ENCODE measurements around the gene RHEX. TPM values are rescaled to one million over a fixed set of nuclear protein-coding genes. Genes with fewer than 3 reads are reported as not detected.
A peak's percentile ranks its signal among the peaks of the same experiment; 100 is the strongest.

The RHEX gene
- total RNA-seq, 1 donor from 2014 or later: not detected

GRCh38 chr1:206020393-206021007, 32.5 kb upstream of the RHEX start:
- intact Hi-C loops (cut with micrococcal nuclease): no loop called here
- DNase-seq: no peak
- Mint-ChIP-seq H3K27ac (no peak overlapping the region), H3K27me3 (peaks cover 32% of the 10 kb centered on the region), H3K36me3 (ENCODE audit: low read depth) (no peaks in the 10 kb centered on the region), H3K4me3 (no peak overlapping the region), H3K9me3 (no peaks in the 10 kb centered on the region), H3K4me1 (peaks cover 7% of the 10 kb centered on the region)

GRCh38 chr1:206021008-206021625, 31.9 kb upstream of the RHEX start:
- H3K27ac Mint-ChIP-seq: no peak overlapping the region
- peaks cover 7% of the 10 kb centered on the region for H3K4me1 Mint-ChIP-seq
- H3K27me3 Mint-ChIP-seq: peaks cover 37% of the 10 kb centered on the region
- H3K4me3 Mint-ChIP-seq: no peak overlapping the region
- H3K36me3 Mint-ChIP-seq (ENCODE audit: low read depth): no peaks in the 10 kb centered on the region
- no peaks in the 10 kb centered on the region for H3K9me3 Mint-ChIP-seq
- no peak for DNase-seq
- intact Hi-C loops (cut with micrococcal nuclease): no loop called here

- peaks cover 7% of the 10 kb centered on the region for H3K4me1 Mint-ChIP-seq
- no peaks in the 10 kb centered on the region for H3K9me3 Mint-ChIP-seq
- intact Hi-C loops (cut with micrococcal nuclease): no loop called here
- H3K27me3 Mint-ChIP-seq: peaks cover 41% of the 10 kb centered on the region
- H3K27ac Mint-ChIP-seq: no peak overlapping the region
- H3K36me3 Mint-ChIP-seq (ENCODE audit: low read depth): no peaks in the 10 kb centered on the region
- DNase-seq: no peak
- no peak overlapping the region for H3K4me3 Mint-ChIP-seq
Observed at GRCh38 chr1:206021626-206022365, 31.2 kb upstream of the RHEX start.

GRCh38 chr1:206022766-206023165, 30.2 kb upstream of the RHEX start:
- H3K36me3 Mint-ChIP-seq (ENCODE audit: low read depth): no peaks in the 10 kb centered on the region
- H3K4me1 Mint-ChIP-seq: peaks cover 7% of the 10 kb centered on the region
- no peak for DNase-seq
- no peaks in the 10 kb centered on the region for H3K9me3 Mint-ChIP-seq
- intact Hi-C loops (cut with micrococcal nuclease): no loop called here
- no peak overlapping the region for H3K4me3 Mint-ChIP-seq
- no peak overlapping the region for H3K27ac Mint-ChIP-seq
- peaks cover 46% of the 10 kb centered on the region for H3K27me3 Mint-ChIP-seq

GRCh38 chr1:206023695-206024094, 29.3 kb upstream of the RHEX start, which contains the start of gene CTSE:
Gene CTSE, minus strand, starts transcription at chr1:206023895. Its CDS starts 104 bp downstream, at chr1:206023791.
- Mint-ChIP-seq H3K27ac (no peak within 1 kb of the TSS), H3K4me3 (no peak within 1 kb of the TSS), H3K27me3 (peaks cover 47% of the 10 kb centered on the region), H3K4me1 (peaks cover 7% of the 10 kb centered on the region), H3K9me3 (no peaks in the 10 kb centered on the region), H3K36me3 (ENCODE audit: low read depth) (no peaks in the 10 kb centered on the region)
- DNase-seq: no peak
- intact Hi-C loops (cut with micrococcal nuclease): no loop called here

- H3K4me1 Mint-ChIP-seq: peaks cover 7% of the 10 kb centered on the region
- H3K36me3 Mint-ChIP-seq (ENCODE audit: low read depth): no peaks in the 10 kb centered on the region
- no peak overlapping the region for H3K4me3 Mint-ChIP-seq
- no peak overlapping the region for H3K27ac Mint-ChIP-seq
- no peaks in the 10 kb centered on the region for H3K9me3 Mint-ChIP-seq
- peaks cover 49% of the 10 kb centered on the region for H3K27me3 Mint-ChIP-seq
- DNase-seq: no peak
- intact Hi-C loops (cut with micrococcal nuclease): no loop called here
Observed at GRCh38 chr1:206025283-206025820, 27.6 kb upstream of the RHEX start.

GRCh38 chr1:206029484-206029883, 23.5 kb upstream of the RHEX start:
- Mint-ChIP-seq H3K27me3 (peaks cover 52% of the 10 kb centered on the region), H3K9me3 (no peaks in the 10 kb centered on the region), H3K27ac (no peak overlapping the region), H3K36me3 (ENCODE audit: low read depth) (no peaks in the 10 kb centered on the region), H3K4me3 (no peak overlapping the region), H3K4me1 (no peaks in the 10 kb centered on the region)
- no peak for DNase-seq
- intact Hi-C loops (cut with micrococcal nuclease): no loop called here

- Mint-ChIP-seq H3K4me1 (peaks cover 5% of the 10 kb centered on the region), H3K27me3 (peaks cover 58% of the 10 kb centered on the region)
- intact Hi-C loops (cut with micrococcal nuclease): loop anchor here (1.0 kb wide), 1 partner anchor 76 kb away; no protein-coding TSS in a partner anchor
Observed at GRCh38 chr1:206030191-206030590, 22.8 kb upstream of the RHEX start.

GRCh38 chr1:206030714-206031113, 22.3 kb upstream of the RHEX start:
- H3K27me3 Mint-ChIP-seq: peaks cover 61% of the 10 kb centered on the region
- intact Hi-C loops (cut with micrococcal nuclease): loop anchor here (1.0 kb wide), 1 partner anchor 76 kb away; no protein-coding TSS in a partner anchor
- DNase-seq: peak; percentile 92
- H3K27ac Mint-ChIP-seq: no peak overlapping the region
- peaks cover 6% of the 10 kb centered on the region for H3K4me1 Mint-ChIP-seq
- H3K36me3 Mint-ChIP-seq (ENCODE audit: low read depth): no peaks in the 10 kb centered on the region
- H3K4me3 Mint-ChIP-seq: no peak overlapping the region
- no peaks in the 10 kb centered on the region for H3K9me3 Mint-ChIP-seq

More at GRCh38 chr1:206030191-206030590, 22.8 kb upstream of the RHEX start:
- no peak for DNase-seq
- no peak overlapping the region for H3K4me3 Mint-ChIP-seq
- H3K27ac Mint-ChIP-seq: no peak overlapping the region
- H3K36me3 Mint-ChIP-seq (ENCODE audit: low read depth): no peaks in the 10 kb centered on the region
- no peaks in the 10 kb centered on the region for H3K9me3 Mint-ChIP-seq

GRCh38 chr1:206032380-206033140, 20.4 kb upstream of the RHEX start:
- DNase-seq: no peak
- intact Hi-C loops (cut with micrococcal nuclease): no loop called here
- H3K27ac Mint-ChIP-seq: no peak overlapping the region
- peaks cover 6% of the 10 kb centered on the region for H3K4me1 Mint-ChIP-seq
- H3K36me3 Mint-ChIP-seq (ENCODE audit: low read depth): no peaks in the 10 kb centered on the region
- H3K9me3 Mint-ChIP-seq: no peaks in the 10 kb centered on the region
- peaks cover 62% of the 10 kb centered on the region for H3K27me3 Mint-ChIP-seq
- H3K4me3 Mint-ChIP-seq: no peak overlapping the region

GRCh38 chr1:206035027-206035426, 17.9 kb upstream of the RHEX start:
- peaks cover 19% of the 10 kb centered on the region for H3K4me1 Mint-ChIP-seq
- intact Hi-C loops (cut with micrococcal nuclease): no loop called here
- no peak overlapping the region for H3K27ac Mint-ChIP-seq
- H3K9me3 Mint-ChIP-seq: no peaks in the 10 kb centered on the region
- no peaks in the 10 kb centered on the region for H3K36me3 Mint-ChIP-seq (ENCODE audit: low read depth)
- peak overlapping the region; percentile 29 for H3K4me3 Mint-ChIP-seq
- peaks cover 63% of the 10 kb centered on the region for H3K27me3 Mint-ChIP-seq
- DNase-seq: no peak

- no peaks in the 10 kb centered on the region for H3K9me3 Mint-ChIP-seq
- H3K4me1 Mint-ChIP-seq: peaks cover 19% of the 10 kb centered on the region
- peaks cover 74% of the 10 kb centered on the region for H3K27me3 Mint-ChIP-seq
- intact Hi-C loops (cut with micrococcal nuclease): no loop called here
- no peaks in the 10 kb centered on the region for H3K36me3 Mint-ChIP-seq (ENCODE audit: low read depth)
- DNase-seq: no peak
- no peak overlapping the region for H3K4me3 Mint-ChIP-seq
- H3K27ac Mint-ChIP-seq: no peak overlapping the region
Observed at GRCh38 chr1:206036663-206037455, 16.1 kb upstream of the RHEX start.

GRCh38 chr1:206037581-206037980, 15.4 kb upstream of the RHEX start:
- H3K27me3 Mint-ChIP-seq: peaks cover 71% of the 10 kb centered on the region

More at GRCh38 chr1:206037581-206037980, 15.4 kb upstream of the RHEX start:
- H3K4me1 Mint-ChIP-seq: peaks cover 19% of the 10 kb centered on the region
- DNase-seq: no peak
- H3K27ac Mint-ChIP-seq: no peak overlapping the region
- intact Hi-C loops (cut with micrococcal nuclease): no loop called here
- H3K9me3 Mint-ChIP-seq: no peaks in the 10 kb centered on the region
- H3K36me3 Mint-ChIP-seq (ENCODE audit: low read depth): no peaks in the 10 kb centered on the region
- no peak overlapping the region for H3K4me3 Mint-ChIP-seq
